ENCODE results near the gene MMP28.

The MMP28 gene

DNA sequence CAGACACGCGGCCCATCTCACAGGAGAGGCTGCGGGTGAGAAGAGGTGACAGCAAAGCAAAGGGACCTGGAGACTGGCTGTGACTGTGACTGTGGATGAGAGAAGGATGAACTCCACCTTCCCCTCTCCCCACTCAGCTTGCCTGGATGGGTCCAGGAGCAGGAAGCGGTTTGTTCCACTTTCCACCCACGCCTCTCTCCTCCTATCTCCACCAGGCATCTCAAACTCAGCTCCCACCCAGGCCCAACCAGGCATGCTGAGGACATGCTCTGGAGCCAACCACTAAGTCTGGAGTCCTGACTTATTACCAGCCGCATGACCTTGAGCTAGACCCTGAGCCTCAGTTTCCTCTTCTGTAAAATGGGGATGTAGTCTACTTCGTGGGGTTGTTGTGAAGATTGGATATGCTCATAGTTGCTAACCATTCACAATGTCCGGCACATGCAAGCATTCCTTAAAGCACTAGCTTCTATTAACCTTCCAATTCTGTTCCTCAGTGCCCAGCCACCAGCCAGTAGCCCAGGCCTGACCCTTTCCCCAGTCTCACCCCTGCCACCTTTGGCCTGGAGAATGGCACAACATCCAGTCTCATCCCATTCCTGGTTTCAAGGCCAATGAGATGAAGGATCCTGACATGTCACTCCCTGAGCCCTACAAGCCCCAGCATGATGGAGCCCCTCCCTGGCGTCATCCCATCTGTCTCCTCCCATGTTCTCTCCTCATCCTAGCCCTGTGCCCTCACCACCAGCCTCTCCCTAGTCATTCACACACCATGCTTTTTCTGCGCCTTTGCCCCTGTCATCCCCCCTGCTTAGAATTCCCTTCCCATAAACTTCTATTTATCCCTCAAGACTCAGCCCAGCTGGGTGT, 44.7 kb downstream of the MMP28 start:
- Histone ChIP-seq H3F3A (ENCODE audit: insufficient read depth) (no peaks in the 10 kb centered on the region), H3K79me2 (ENCODE audit: insufficient read depth, low read length) (no peaks in the 10 kb centered on the region), H4K20me1 (ENCODE audit: low read depth, low read length) (no peaks in the 10 kb centered on the region), H3K4me3 (ENCODE audit: insufficient read depth, low read length, poor library complexity, severe bottlenecking) (no peak overlapping the region), H3K9ac (ENCODE audit: low read length) (no peak overlapping the region), H3K9me3 (ENCODE audit: insufficient read depth, low read length) (no peaks in the 10 kb centered on the region), H3K9me2 (replicated peaks; ENCODE audit: insufficient read depth, low read length) (no peaks in the 10 kb centered on the region), H3K27ac (ENCODE audit: low read depth, low read length) (no peak overlapping the region), H3K4me2 (ENCODE audit: low read depth, low read length, poor library complexity, severe bottlenecking) (no peak overlapping the region), H2AFZ (ENCODE audit: low read depth, low read length, severe bottlenecking) (no peak overlapping the region), H3K27me3 (ENCODE audit: low read length) (no peaks in the 10 kb centered on the region), H3K36me3 (ENCODE audit: low read length) (no peaks in the 10 kb centered on the region)
- TF ChIP-seq, protein P1, sequence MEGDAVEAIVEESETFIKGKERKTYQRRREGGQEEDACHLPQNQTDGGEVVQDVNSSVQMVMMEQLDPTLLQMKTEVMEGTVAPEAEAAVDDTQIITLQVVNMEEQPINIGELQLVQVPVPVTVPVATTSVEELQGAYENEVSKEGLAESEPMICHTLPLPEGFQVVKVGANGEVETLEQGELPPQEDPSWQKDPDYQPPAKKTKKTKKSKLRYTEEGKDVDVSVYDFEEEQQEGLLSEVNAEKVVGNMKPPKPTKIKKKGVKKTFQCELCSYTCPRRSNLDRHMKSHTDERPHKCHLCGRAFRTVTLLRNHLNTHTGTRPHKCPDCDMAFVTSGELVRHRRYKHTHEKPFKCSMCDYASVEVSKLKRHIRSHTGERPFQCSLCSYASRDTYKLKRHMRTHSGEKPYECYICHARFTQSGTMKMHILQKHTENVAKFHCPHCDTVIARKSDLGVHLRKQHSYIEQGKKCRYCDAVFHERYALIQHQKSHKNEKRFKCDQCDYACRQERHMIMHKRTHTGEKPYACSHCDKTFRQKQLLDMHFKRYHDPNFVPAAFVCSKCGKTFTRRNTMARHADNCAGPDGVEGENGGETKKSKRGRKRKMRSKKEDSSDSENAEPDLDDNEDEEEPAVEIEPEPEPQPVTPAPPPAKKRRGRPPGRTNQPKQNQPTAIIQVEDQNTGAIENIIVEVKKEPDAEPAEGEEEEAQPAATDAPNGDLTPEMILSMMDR (IDR thresholded peaks at IDR 0.05; ENCODE audit: insufficient read depth, low read length, poor library complexity, severe bottlenecking), result no peak
- TF ChIP-seq EZH2phosphoT487 (conservative IDR thresholded peaks at IDR 0.05; ENCODE audit: low read length), result no peak

DNA sequence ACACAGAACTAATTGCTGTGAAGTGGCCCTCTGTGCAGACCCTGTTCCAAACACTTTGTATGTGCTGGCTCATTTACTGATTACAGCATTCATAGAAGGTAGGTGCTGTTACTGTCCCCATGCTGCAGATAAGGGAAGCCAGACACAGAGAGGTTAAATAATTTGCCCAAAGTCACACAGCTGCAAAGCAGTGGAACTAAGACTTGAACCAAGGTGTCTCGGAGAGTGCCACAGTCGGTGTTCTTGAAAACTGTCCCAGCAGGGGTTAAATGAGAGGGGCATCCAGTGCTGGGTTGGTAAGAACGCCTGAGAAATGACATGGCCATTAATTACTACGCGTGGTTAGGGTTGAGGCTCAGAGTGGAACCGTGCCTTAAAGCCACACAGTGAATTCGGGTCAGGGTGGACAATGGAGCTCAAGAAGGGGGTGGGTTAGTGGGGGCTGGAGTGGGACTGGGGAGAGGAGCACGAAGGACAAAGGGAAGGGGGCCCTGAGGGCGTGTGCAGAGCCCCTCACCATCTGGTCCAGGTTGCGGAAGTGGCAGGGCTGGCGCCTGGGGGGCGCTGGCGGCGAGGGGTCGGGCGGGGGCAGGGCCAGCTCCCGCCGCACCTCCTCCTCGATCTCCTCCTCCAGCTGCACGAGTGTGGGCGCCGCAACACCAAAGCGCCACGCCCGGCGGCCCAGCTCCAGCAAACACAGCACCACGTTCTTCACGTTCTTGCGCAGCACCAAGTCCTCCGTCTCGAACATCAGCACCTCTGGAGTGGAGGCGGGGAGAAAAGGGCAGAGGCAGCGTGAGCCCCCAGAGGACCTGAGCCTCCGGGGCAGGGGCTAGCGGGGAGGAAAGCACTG, 45.7 kb downstream of the MMP28 start:
- Histone ChIP-seq H3K36me3 (ENCODE audit: low read length) (no peaks in the 10 kb centered on the region), H2AFZ (ENCODE audit: low read depth, low read length, severe bottlenecking) (no peak overlapping the region), H3K4me2 (ENCODE audit: low read depth, low read length, poor library complexity, severe bottlenecking) (peak overlapping the region; percentile 10), H3K9me3 (ENCODE audit: insufficient read depth, low read length) (no peaks in the 10 kb centered on the region), H3K9ac (ENCODE audit: low read length) (no peak overlapping the region), H4K20me1 (ENCODE audit: low read depth, low read length) (no peaks in the 10 kb centered on the region), H3K27ac (ENCODE audit: low read depth, low read length) (no peak overlapping the region), H3K79me2 (ENCODE audit: insufficient read depth, low read length) (no peaks in the 10 kb centered on the region), H3F3A (ENCODE audit: insufficient read depth) (no peaks in the 10 kb centered on the region), H3K9me2 (replicated peaks; ENCODE audit: insufficient read depth, low read length) (no peaks in the 10 kb centered on the region), H3K4me3 (ENCODE audit: insufficient read depth, low read length, poor library complexity, severe bottlenecking) (no peak overlapping the region), H3K27me3 (ENCODE audit: low read length) (no peaks in the 10 kb centered on the region)
- TF ChIP-seq, protein P1 (IDR thresholded peaks at IDR 0.05; ENCODE audit: insufficient read depth, low read length, poor library complexity, severe bottlenecking), result no peak
- no peak for TF ChIP-seq EZH2phosphoT487 (conservative IDR thresholded peaks at IDR 0.05; ENCODE audit: low read length)

DNA sequence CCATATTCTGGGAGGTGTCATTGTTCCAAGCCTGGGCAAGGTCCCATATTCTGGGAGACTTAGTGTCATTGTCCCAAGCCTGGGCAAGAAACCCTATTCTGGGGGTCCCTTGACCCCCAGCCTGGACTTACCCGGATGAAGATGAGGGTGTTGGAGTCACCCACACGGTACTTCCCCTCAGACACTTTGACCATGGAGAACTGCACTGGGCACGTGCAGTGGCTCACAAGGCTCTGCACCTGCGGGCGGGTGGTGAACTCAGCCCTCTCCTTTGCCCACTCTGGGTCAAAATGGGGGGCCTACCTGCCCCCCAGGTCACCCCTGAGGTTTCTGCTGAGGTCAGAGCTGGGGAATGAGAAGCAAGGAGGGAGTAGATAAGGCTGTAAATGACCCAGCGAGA, 46.5 kb downstream of the MMP28 start:
- H3K79me2 ChIP-seq (ENCODE audit: insufficient read depth, low read length), result no peaks in the 10 kb centered on the region
- no peak overlapping the region for H3K27ac ChIP-seq (ENCODE audit: low read depth, low read length)
- H3F3A ChIP-seq (ENCODE audit: insufficient read depth), result no peaks in the 10 kb centered on the region
- no peak overlapping the region for H3K4me2 ChIP-seq (ENCODE audit: low read depth, low read length, poor library complexity, severe bottlenecking)
- no peak overlapping the region for H3K4me3 ChIP-seq (ENCODE audit: insufficient read depth, low read length, poor library complexity, severe bottlenecking)
- H3K9me2 ChIP-seq (replicated peaks; ENCODE audit: insufficient read depth, low read length), result no peaks in the 10 kb centered on the region
- TF ChIP-seq EZH2phosphoT487 (conservative IDR thresholded peaks at IDR 0.05; ENCODE audit: low read length), result no peak
- TF ChIP-seq, protein P1 (IDR thresholded peaks at IDR 0.05; ENCODE audit: insufficient read depth, low read length, poor library complexity, severe bottlenecking), result no peak
- no peak overlapping the region for H2AFZ ChIP-seq (ENCODE audit: low read depth, low read length, severe bottlenecking)
- no peaks in the 10 kb centered on the region for H3K27me3 ChIP-seq (ENCODE audit: low read length)
- no peaks in the 10 kb centered on the region for H3K36me3 ChIP-seq (ENCODE audit: low read length)
- no peaks in the 10 kb centered on the region for H4K20me1 ChIP-seq (ENCODE audit: low read depth, low read length)
- no peaks in the 10 kb centered on the region for H3K9me3 ChIP-seq (ENCODE audit: insufficient read depth, low read length)
- H3K9ac ChIP-seq (ENCODE audit: low read length), result no peak overlapping the region
